NCI-H2196 (cell line): ENCODE measurements around the gene ITFG1.
"Not testable (repeated sequence)": the region's sequence is repeated elsewhere in the genome, so short reads cannot be mapped to it uniquely, and the experiment has no call there.

ENCODE experiments used
- DNase-seq: peaks from one replicate; lab custom pipeline; 2025; ENCODE audit not compliant: unreplicated experiment; lab: John Stamatoyannopoulos, UW

The ITFG1 gene

GRCh38 chr16:47161464-47161863 is 299.4 kb downstream of the ITFG1 start:
- no peak for DNase-seq

DNA sequence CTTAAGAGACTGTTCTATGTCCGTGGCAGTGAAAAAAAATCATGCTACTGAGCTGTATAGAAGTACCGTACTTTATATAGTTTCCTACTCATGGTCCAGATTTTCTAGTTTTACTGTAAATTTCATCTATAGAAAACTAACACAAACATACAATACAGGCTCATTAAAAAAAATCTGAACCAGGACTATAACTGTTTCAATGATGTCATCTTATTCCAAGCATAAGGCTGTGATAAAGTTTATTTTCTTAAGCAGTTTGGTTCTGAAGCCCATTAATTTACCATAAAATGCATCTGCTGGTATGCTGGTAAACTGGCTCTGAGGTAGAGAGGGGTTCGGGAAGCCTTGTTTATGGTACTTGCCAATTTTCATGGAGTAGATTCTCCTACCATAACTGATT is 300.4 kb downstream of the ITFG1 start:
- no peak for DNase-seq

- DNase-seq: no peak
Observed at GRCh38 chr16:47158992-47159391, 301.9 kb downstream of the ITFG1 start.

DNA sequence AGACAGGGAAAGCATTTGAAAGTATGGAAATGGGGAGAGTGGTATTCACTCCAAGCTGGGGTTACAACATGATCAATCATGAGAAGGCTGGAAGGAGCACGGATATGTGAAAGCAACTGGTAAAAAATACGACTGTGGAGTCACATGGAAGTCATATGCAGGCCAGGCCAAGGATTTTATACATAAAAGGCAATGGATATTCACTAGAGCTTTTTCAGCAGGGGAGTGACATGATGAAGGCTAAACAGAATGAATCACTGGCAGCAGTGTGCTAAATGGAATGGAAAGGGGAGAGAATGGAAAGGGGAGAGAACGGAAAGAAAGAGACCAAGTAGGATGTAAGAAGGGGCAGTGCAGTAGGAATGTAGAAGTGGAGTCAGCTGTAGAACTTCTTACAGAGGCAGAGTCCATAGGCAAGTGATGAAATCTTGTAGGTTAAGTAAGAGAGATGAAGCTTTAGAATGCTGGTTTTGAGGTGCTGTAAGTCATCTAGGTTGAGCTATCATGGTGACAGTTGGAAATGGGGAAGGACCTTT is 304.1 kb downstream of the ITFG1 start:
- no peak for DNase-seq

- DNase-seq: not testable (repeated sequence)
Observed at GRCh38 chr16:47152501-47152900, 308.4 kb downstream of the ITFG1 start.

GRCh38 chr16:47150067-47150466 is 310.8 kb downstream of the ITFG1 start:
- DNase-seq: no peak

DNA sequence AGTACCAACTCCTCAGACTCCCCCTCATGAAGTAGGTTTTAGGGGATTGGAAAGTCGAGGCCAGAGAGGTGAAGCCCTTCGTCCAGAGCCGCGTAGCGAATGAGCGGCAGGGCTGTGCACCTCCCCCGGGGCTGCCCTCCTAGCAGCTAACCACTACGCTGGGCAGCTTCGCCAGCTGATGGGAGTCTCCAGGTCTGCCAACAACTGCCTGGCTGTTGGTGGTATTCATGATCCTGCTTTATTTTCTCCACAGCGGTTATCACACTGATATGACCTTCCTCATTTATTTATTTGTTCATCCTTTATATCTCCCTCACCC is 316.3 kb downstream of the ITFG1 start:
- peak; percentile 34 for DNase-seq

DNA sequence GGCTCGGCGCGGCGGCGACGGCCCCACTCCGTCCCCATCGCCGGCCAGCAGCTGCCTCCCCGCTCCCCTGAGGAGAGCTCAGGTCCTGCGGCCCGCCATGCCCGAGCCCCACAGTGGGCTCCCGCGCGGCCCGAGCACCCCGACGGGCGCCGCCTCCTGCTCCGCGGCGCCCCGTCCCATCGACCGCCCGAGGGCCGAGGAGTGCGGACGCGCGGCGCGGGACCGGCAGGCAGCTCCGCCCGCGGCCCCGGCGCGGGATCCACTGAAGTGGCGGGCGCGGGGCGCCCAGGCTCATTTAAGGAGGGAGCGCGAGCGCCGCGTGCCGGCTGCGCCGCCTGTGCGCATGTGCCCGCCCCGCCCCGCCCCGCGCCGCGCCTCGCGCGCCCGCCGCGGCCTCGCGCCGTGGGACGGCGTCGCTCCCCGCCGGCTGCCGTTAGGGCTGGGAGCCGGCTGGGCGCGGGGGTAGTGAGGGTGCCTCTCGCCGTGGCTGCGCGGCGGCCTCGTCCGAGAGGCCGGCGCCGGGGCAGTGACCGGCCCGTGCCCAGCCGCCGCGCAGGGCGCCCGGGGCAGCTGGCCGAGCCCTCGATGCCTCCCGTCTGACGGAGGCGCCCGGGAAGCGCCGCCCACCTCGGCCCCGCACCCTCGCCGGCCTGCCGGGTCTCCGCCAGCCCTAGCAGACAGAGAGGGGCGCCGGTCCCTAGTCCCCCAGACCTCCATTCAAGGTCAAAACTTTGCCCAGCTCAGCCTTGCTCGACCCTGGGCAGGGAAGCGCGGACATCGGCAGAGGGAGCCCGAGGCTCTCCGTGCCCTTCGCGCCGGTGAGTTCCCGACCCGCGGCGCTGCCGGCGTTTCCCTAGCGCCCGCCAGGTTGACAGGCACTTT is 316.9 kb downstream of the ITFG1 start, which contains the start of gene NETO2:
TSS of gene NETO2 (minus strand) at position 269 of the 882 bp plus-strand sequence. CDS start 333 bp downstream, outside the sequence.
- peak; percentile 45 for DNase-seq

DNA sequence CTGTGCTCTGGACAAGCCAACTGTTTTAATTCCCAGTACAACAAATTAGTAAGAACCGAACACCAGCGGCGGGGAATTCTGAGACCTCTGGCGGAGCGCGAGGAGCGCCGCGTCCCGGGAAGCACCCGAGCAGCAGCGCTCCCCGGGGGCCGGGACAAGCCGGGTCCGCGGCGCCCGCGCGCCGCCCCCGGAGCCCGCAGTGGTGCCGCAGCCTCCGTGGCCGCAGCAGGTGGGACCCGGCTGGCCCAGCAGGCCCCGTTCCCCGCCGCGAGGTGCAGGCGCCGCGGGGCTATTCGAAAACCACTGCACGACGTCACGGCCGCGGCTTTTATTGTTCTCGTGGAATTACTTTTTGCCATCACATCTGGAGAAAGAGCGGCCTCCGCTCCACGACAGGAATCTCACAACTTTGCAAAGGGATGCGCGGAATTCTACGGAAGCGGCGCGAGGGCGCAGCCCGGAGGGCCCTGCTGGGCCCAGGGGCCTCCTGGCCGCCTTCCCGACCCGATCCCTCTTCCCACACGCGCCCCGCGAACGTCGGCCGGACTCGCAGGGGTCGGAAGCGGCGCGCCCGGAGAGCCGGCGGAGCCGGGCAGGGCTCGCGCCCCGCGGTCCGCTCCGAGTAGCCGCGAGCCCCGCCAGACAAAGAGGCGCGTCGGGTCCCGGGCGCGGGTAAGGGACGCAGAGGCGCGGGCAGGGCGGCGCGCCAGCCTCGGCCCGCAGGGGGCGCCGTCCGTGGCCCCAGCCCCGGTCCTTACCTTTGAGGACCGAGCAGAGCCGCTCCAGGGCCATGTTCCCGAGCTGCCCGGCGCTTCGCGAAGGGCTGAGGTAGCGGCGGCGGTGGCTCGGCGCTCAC is 317.8 kb downstream of the ITFG1 start:
- DNase-seq: peak; percentile 71

- no peak for DNase-seq
Observed at GRCh38 chr16:47142486-47142820, 318.4 kb downstream of the ITFG1 start.

- peak; percentile 58 for DNase-seq
Observed at GRCh38 chr16:47141773-47142485, 318.9 kb downstream of the ITFG1 start.

- DNase-seq: no peak
Observed at GRCh38 chr16:47140686-47141085, 320.2 kb downstream of the ITFG1 start.

DNA sequence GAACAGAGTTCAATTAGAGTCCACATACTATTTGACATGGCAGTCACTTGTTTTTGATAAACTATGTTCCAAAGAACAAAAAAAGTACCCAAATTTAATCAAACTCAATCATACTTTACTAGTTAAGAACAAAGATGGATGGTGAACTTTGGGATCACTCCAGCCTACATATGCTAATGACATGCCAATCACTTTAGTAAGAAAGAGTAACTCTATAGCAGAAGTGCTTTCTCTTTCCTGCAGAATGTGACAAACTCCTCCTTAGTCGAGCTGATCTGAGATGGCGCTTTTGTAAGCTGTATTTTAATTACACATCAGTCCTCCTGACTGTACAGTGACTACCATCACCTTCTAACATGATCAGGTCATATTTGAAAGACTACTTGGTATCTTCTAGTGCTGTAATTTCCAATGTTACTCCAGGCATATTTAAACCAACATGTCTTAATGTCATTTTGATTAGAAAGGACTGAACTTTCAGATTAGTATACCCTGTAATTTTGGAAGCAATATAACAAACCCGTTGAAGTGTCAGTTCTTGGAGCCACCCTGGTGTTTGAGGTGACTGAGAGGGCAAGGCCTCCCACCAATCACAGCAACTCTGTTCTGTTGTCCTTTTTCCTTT is 321.2 kb downstream of the ITFG1 start:
- no peak for DNase-seq

GRCh38 chr16:47137925-47138324 is 322.9 kb downstream of the ITFG1 start:
- DNase-seq: not testable (repeated sequence)

DNA sequence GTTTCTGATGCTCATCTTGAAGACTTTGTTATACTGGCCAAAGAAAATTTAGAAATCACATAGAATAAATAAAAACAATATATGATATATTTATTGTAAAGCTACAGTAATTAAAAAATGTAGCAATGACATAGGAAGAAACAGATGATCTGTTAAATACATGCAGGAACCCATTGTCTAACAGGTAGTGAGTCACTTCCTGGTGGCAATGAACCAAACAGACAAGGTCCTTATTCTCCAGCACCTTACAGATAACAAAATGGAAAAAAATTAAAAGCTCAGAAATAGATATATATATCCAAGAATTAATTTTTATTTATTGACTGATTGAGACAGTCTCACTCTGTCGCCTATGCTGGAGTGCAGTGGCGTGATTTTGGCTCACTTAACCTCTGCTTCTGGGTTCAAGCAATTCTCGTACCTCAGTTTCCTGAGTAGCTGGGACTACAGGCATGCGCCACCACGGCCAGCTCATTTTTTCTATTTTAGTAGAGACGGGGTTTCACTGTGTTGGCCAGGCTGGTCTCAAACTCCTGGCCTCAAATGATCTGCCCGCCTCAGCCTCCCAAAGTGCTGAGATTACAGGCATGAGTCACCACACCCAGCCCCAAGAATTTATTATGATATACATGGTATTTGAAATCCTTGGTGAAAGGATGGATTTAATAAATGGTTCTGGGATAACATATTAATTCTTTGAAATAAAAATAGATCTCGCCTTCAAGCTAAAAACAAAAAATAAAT is 324.6 kb downstream of the ITFG1 start:
- DNase-seq: no peak

DNA sequence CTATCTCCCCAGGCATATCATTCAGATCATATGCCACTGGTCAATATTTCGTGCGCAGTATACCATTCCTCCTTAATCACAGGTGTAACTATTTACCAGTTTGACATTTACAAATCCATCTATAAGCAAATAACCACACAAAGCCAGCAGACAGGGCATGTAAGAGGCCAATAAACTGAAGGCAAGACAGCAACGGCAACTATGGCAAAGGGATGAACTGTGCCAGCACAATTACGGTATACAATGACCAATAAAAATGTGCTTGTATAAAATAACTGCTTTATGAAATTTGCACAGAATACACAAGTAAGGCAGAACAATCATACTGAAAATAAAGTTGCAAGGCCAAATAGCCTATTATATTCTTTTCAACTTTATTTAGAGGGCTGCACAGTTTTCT is 326.3 kb downstream of the ITFG1 start:
- DNase-seq: no peak

DNA sequence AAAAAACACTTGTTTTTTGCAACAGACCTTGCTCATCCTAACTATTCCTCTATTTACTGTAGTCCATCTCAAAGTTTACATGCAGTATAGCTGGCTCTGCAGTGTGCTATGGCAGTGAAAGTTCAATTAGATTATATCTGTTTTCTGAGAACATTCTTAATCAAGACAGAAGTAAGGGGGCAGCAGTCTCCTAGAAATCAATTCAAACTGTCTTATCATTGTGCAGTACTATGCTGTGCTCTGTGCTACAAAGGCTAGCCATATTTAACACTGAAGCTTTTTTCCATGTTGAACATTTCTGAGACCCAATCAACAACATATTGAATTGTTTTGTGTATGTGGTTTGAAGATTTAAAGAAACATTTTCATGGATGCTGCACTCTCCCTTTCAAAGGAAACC is 328.6 kb downstream of the ITFG1 start:
- DNase-seq: no peak

DNA sequence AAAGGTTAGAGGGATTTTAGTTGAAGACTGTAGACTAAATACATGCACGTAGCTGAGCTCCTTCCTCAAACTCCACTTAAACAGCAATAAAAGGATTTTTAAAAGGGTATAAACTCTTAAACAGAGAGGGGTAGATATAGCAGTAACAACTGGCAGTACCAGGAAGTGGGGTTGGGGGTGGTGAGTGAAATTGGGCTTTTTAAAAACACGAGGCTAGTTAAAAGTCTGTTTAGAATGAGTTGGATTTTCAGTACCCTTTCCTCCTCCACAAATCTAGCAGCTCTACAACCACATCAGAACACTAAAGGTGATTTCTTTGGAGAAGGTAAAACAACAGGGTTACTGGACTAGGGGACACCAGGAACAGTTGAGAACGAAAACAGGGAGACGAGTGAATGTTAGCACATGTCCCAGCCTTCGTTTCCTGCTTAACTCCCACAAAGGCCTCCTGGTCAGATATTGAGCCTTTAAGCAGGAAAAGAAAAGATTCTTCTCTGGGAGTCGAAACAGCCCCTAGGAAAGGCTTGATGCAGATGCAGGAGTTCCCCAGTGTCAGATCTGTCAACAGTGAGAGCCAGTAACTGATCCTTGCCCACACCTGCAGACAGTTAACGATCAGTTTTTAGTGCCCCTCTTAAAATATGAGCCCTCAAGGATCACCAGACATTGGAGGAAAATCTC is 331.0 kb downstream of the ITFG1 start:
- no peak for DNase-seq

DNA sequence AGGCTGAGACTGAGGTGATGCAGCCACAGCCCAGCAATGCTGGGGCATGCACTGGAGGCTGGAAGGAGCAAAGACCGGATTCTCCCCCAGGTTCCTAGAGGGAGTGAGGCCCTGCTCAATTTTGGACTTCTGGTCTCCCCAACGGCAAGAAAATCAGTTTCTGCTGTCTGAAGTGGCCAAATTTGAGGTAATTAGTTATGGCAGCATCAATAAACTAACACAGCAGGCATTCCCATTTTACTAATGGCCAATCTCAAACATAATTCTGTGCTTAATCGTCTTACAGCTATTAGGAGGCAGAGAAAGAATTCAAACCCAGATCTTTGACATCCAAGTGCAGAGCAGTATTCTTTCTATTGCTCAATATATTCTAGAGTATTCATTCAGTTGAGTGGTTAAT is 333.3 kb downstream of the ITFG1 start:
- DNase-seq: no peak

GRCh38 chr16:47125757-47126156 is 335.1 kb downstream of the ITFG1 start:
- no peak for DNase-seq
